Endothelial cell of hepatic sinusoid (primary cell): ENCODE data around the gene MARK3.

Experiments
- in situ Hi-C: cut with HindIII; loops from 2 replicates; pipeline ENCODE4 v1.10.0; 2017; ENCODE audit warnings: low sequenced_read_pairs

MARK3 gene

GRCh38 chr14:103545219-103545914 lies 160.2 kb downstream of the MARK3 start:
- in situ Hi-C loops: no loop called here

GRCh38 chr14:103545915-103546651 lies 160.9 kb downstream of the MARK3 start:
- in situ Hi-C loops: no loop called here

GRCh38 chr14:103546652-103547454 lies 161.6 kb downstream of the MARK3 start:
- in situ Hi-C loops: no loop called here

- in situ Hi-C loops: no loop called here
Observed at GRCh38 chr14:103547455-103547940, 162.3 kb downstream of the MARK3 start.

- in situ Hi-C loops: no loop called here
Observed at GRCh38 chr14:103547941-103548462, 162.8 kb downstream of the MARK3 start.

GRCh38 chr14:103548463-103549351 lies 163.5 kb downstream of the MARK3 start:
- in situ Hi-C loops: no loop called here

DNA sequence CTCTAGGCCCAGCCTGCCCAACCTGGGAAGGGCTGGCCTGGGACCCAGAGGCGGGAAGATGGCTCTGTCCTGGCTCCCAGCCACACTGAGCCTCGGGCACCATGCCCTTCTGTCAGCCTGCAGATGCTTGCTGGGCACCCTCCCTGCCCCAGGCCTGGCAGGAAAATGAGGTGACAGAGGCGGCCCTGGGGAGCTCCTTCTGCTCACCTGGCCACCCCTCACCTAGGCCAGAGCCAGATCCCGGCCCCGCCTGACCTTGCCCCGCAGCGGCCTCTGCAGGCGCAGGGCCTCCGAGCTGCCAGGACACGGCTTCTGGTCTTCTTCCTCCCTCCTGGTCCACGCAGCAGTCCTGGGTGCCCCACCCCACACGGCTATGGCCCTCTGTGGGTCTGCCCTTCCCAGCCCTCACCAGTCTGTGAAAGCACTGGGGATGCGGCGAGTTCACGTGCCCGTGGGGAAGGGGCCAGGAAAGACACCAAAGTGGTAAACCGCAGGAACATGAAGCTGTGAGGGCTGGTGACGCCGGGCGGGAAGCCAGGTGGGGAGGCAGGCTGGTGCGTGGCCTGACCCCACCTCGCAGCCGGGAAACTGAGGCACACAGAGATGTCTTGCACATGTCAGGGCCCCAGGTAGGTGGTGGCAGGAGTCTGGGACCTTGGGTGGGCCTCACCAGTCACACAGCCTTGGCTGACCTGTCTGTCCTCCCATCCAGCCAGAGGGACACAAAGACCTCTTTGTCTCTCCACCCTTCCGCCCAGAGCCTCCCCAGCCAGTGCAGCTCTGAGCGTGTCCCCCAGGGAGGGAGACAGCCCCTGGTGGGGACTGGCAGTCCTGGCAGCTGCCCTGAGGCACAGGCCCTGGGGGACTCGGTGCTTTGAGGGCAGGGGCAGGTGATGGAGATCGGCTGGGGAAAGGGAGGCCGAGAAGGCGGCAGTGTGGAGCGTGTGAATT lies 164.4 kb downstream of the MARK3 start:
- in situ Hi-C loops: loop anchor here (5.0 kb wide), 1 partner anchor 37 kb away; no protein-coding TSS in a partner anchor

- in situ Hi-C loops: loop anchor here (5.0 kb wide), 1 partner anchor 38 kb away; no protein-coding TSS in a partner anchor
Observed at GRCh38 chr14:103550451-103551337, 165.5 kb downstream of the MARK3 start.

GRCh38 chr14:103551338-103551762 lies 166.1 kb downstream of the MARK3 start:
- in situ Hi-C loops: loop anchor here (5.0 kb wide), 1 partner anchor 39 kb away; no protein-coding TSS in a partner anchor

DNA sequence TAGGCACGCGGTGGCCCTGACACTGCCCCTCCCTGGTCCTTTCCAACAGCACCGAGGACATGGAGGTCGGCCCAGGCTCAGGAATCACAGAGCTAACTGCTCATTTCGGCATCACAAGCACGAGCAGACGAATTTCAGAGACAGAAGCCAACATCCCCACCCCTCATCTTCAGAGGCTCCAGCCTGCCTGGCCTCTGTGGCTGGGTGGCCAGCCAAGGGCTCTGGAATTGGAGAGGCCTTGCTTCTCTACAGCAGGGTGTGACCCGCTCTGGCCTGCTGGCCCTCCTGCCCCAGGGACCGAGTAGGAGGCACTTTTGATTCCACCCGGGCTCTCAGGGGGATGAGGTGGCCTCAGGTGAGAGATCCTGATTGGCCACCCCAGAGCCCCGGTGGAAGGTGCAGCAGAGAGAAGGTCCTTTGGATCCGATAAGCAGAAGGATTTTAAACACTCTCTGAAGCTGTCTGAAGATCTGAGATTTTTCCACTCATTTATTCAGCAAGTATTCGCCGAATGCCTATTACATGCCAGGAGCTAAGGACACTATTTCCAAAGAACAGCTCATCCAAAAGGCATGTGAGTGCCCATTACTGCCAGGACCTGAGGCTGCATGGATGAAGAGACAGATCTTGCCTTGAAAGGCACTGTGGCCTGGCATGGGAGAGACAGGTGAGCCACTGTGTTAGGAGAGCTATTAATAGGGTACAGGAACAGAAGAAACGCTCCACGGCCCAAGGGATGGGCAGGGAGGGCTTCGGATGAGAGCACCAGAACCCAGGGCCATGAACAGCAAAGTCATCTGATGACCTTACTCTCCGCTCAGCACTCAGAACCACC lies 167.0 kb downstream of the MARK3 start:
- in situ Hi-C loops: loop anchor here (5.0 kb wide), 1 partner anchor 40 kb away; no protein-coding TSS in a partner anchor

GRCh38 chr14:103552846-103553210 lies 167.6 kb downstream of the MARK3 start:
- in situ Hi-C loops: loop anchor here (5.0 kb wide), 1 partner anchor 41 kb away; no protein-coding TSS in a partner anchor
